HCT116 (cell line): ENCODE measurements around the gene SAMHD1. TPM values are rescaled to one million over a fixed set of nuclear protein-coding genes. Genes with fewer than 3 reads are reported as not detected.
A peak's percentile ranks its signal among the peaks of the same experiment; 100 is the strongest.

Experiments used
- ATAC-seq: fragments of 200-7000 bp; cut with Tn5 transposase; 2 replicates; pipeline ENCODE4 v1.9.1; 2020; ENCODE audit warnings: mild to moderate bottlenecking, moderate library complexity
- BruUV-seq: library from RNA; stranded (reverse); fragments of 400-500 nt; replicated peaks from 2 replicates; lab custom pipeline; 2021; lab: Mats Ljungman, UMichigan
- CTCF ChIA-PET: fragments of 300-600 bp; sonication (Branson Sonifier 250); formaldehyde crosslinking; loops from one replicate; lab custom pipeline; 2021; ENCODE audit warnings: antibody characterized with exemption; lab: Charles Lee
- POLR2A ChIA-PET: fragments of 300-600, 350-600 bp; sonication (Branson Sonifier 250); formaldehyde crosslinking; loops from one replicate; lab custom pipeline; 2021; ENCODE audit warnings: antibody characterized with exemption; lab: Charles Lee
- RAD21 ChIA-PET, 2 experiments: fragments of 300-600 bp; sonication (Branson Sonifier 250); formaldehyde crosslinking; loops; one replicate each; lab custom pipeline; 2023; ENCODE audit warnings: low total read pairs in 2 of 2; ENCODE audit not compliant: uncharacterized antibody in 2 of 2, unreplicated experiment in 2 of 2, low non-redundant PET in 1 of 2; lab: Charles Lee
- DNase-seq: peaks from one replicate; pipeline ENCODE4 v3.0.0-alpha.2; 2010; ENCODE audit warnings: low read depth, low spot score
- H2AFZ ChIP-seq: fragments of 200-600 bp; shearing (Covaris generic), sonication (generic); 2 replicates; pipeline ENCODE4 v1.6.1; 2017; ENCODE audit warnings: low read depth, mixed run types, mixed read lengths, antibody characterized with exemption, low read length; ENCODE audit not compliant: poor library complexity, severe bottlenecking
- H3K27ac ChIP-seq: 2 replicates; pipeline ENCODE4 v1.5.1; 2012; ENCODE audit warnings: low read depth, low read length
- H3K27me3 ChIP-seq: fragments of 200-600 bp; sonication (generic); 2 replicates; pipeline ENCODE4 v1.6.1; 2016; ENCODE audit warnings: mixed run types, low read length, mixed read lengths; ENCODE audit not compliant: insufficient read depth
- H3K36me3 ChIP-seq, 2 experiments: fragments of 200-500 bp in 1 of 2; fragments of 200-600 bp in 1 of 2; sonication (Bioruptor generic) in 1 of 2; sonication (generic) in 1 of 2; 2 replicates each; pipeline versions ENCODE4 v1.5.1 to v1.6.1; 2014 to 2016; ENCODE audit warnings: low read length in 2 of 2, inconsistent platforms in 1 of 2, mixed read lengths in 1 of 2, mixed run types in 1 of 2; ENCODE audit not compliant: insufficient read depth in 2 of 2, control insufficient read depth in 1 of 2
- H3K4me1 ChIP-seq, 2 experiments: fragments of 200-600 bp in 1 of 2; sonication (generic) in 1 of 2; 2 replicates each; pipeline versions ENCODE4 v1.5.1 to v1.6.1; 2012 to 2017; ENCODE audit warnings: low read length in 2 of 2, inconsistent platforms in 1 of 2, mild to moderate bottlenecking in 1 of 2, mixed read lengths in 1 of 2, mixed run types in 1 of 2, moderate library complexity in 1 of 2; ENCODE audit not compliant: insufficient read depth in 2 of 2, control insufficient read depth in 1 of 2
- H3K4me2 ChIP-seq: fragments of 200-600 bp; sonication (generic); 2 replicates; pipeline ENCODE4 v1.6.1; 2017; ENCODE audit warnings: mixed run types, low read length, mixed read lengths
- H3K4me3 ChIP-seq, 2 experiments: fragments of 200-600 bp in 1 of 2; sonication (generic) in 1 of 2; replicated peaks in 1 of 2; 2 replicates each; pipeline ENCODE4 v1.5.1; 2011 to 2016; ENCODE audit warnings: low read length in 2 of 2, control low read depth in 1 of 2, low read depth in 1 of 2, mild to moderate bottlenecking in 1 of 2, mixed read lengths in 1 of 2, mixed run types in 1 of 2
- H3K79me2 ChIP-seq: fragments of 200-600 bp; sonication (generic); 2 replicates; pipeline ENCODE4 v1.6.1; 2017; ENCODE audit warnings: mild to moderate bottlenecking, mixed run types, low read length, moderate library complexity, mixed read lengths; ENCODE audit not compliant: insufficient read depth
- H3K9ac ChIP-seq: fragments of 200-600 bp; sonication (generic); 2 replicates; pipeline ENCODE4 v1.6.1; 2016; ENCODE audit warnings: low read length, mixed read lengths
- H3K9me2 ChIP-seq: fragments of 200-600 bp; sonication (generic), shearing (Covaris generic); 2 replicates; pipeline ENCODE4 v1.6.1; 2017; ENCODE audit warnings: mixed run types, mild to moderate bottlenecking, moderate library complexity; ENCODE audit not compliant: insufficient read depth
- H3K9me3 ChIP-seq, 2 experiments: fragments of 200-500 bp in 1 of 2; fragments of 200-600 bp in 1 of 2; sonication (Bioruptor generic) in 1 of 2; sonication (generic) in 1 of 2; 2 replicates each; pipeline ENCODE4 v1.6.1; 2014 to 2017; ENCODE audit warnings: low read length in 2 of 2, mixed read lengths in 2 of 2, inconsistent platforms in 1 of 2, low read depth in 1 of 2, mild to moderate bottlenecking in 1 of 2, mixed run types in 1 of 2, moderate library complexity in 1 of 2; ENCODE audit not compliant: control insufficient read depth in 1 of 2, insufficient read depth in 1 of 2
- H4K20me1 ChIP-seq: fragments of 200-600 bp; sonication (generic), shearing (Covaris generic); 2 replicates; pipeline ENCODE4 v1.6.1; 2017; ENCODE audit warnings: mixed run types, mild to moderate bottlenecking, moderate library complexity; ENCODE audit not compliant: insufficient read depth
- CBX3 ChIP-seq: IDR thresholded peaks from 2 replicates; pipeline ENCODE4 v1.6.1; 2012; ENCODE audit warnings: low read depth
- CEBPB ChIP-seq: IDR thresholded peaks from 2 replicates; pipeline ENCODE4 v1.6.1; 2012; ENCODE audit warnings: low read depth
- EZH2phosphoT487 ChIP-seq: fragments of 200-600 bp; IDR thresholded peaks from 2 replicates; pipeline ENCODE4 v1.6.1; 2018; ENCODE audit warnings: antibody characterized with exemption, borderline replicate concordance
- JUND ChIP-seq: IDR thresholded peaks from 2 replicates; pipeline ENCODE4 v1.6.1; 2012
- POLR2A ChIP-seq: IDR thresholded peaks from 2 replicates; pipeline ENCODE4 v1.7.0; 2011; ENCODE audit warnings: borderline replicate concordance; ENCODE audit not compliant: insufficient read depth, insufficient read length; ENCODE audit errors: extremely low read depth
- TCF7L2 ChIP-seq: IDR thresholded peaks from 2 replicates; pipeline ENCODE4 v1.7.0; 2011; ENCODE audit warnings: borderline replicate concordance, inconsistent platforms; ENCODE audit not compliant: insufficient read depth, insufficient read length; ENCODE audit errors: extremely low read depth
- YY1 ChIP-seq: IDR thresholded peaks from 2 replicates; pipeline ENCODE4 v1.6.1; 2011; ENCODE audit warnings: low read length, low read depth, moderate library complexity, mild to moderate bottlenecking; ENCODE audit not compliant: insufficient replicate concordance; ENCODE audit errors: extremely low read depth
- intact Hi-C: fragments of 100-400 bp; cut with micrococcal nuclease; formaldehyde crosslinking; loops from 2 replicates; pipeline ENCODE4 v1.10.0; 2022
- total RNA-seq: library from RNA; stranded (reverse); gene quantifications from one replicate; pipeline ENCODE4 v1.2.1, GENCODE V29; 2021; ENCODE audit not compliant: unreplicated experiment
- TF ChIP-seq, protein P1 (sequence below): IDR thresholded peaks from 2 replicates; pipeline ENCODE4 v1.6.1; 2012; ENCODE audit warnings: low read depth
- TF ChIP-seq, protein P2 (sequence below), 3 experiments: fragments of 200-600 bp in 1 of 3; sonication (generic) in 1 of 3; IDR thresholded peaks in 2 of 3; conservative IDR thresholded peaks in 1 of 3; 2 replicates each; pipeline ENCODE4 v1.5.1; 2012 to 2017; ENCODE audit warnings: low read depth in 2 of 3, low read length in 2 of 3, antibody characterized with exemption in 1 of 3, borderline replicate concordance in 1 of 3, control low read depth in 1 of 3, mild to moderate bottlenecking in 1 of 3, mixed read lengths in 1 of 3, mixed run types in 1 of 3, moderate library complexity in 1 of 3; ENCODE audit not compliant: insufficient read depth in 1 of 3

SAMHD1 gene
- total RNA-seq, 1 experiment from 2014 or later, result 21.4 TPM

- TF ChIP-seq, protein P1, sequence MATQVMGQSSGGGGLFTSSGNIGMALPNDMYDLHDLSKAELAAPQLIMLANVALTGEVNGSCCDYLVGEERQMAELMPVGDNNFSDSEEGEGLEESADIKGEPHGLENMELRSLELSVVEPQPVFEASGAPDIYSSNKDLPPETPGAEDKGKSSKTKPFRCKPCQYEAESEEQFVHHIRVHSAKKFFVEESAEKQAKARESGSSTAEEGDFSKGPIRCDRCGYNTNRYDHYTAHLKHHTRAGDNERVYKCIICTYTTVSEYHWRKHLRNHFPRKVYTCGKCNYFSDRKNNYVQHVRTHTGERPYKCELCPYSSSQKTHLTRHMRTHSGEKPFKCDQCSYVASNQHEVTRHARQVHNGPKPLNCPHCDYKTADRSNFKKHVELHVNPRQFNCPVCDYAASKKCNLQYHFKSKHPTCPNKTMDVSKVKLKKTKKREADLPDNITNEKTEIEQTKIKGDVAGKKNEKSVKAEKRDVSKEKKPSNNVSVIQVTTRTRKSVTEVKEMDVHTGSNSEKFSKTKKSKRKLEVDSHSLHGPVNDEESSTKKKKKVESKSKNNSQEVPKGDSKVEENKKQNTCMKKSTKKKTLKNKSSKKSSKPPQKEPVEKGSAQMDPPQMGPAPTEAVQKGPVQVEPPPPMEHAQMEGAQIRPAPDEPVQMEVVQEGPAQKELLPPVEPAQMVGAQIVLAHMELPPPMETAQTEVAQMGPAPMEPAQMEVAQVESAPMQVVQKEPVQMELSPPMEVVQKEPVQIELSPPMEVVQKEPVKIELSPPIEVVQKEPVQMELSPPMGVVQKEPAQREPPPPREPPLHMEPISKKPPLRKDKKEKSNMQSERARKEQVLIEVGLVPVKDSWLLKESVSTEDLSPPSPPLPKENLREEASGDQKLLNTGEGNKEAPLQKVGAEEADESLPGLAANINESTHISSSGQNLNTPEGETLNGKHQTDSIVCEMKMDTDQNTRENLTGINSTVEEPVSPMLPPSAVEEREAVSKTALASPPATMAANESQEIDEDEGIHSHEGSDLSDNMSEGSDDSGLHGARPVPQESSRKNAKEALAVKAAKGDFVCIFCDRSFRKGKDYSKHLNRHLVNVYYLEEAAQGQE, result no peak
- no peak for TF ChIP-seq POLR2A
- no peak for TF ChIP-seq CBX3
- TF ChIP-seq YY1, result no peak
Observed at GRCh38 chr20:36855241-36855657, 96.3 kb downstream of the SAMHD1 start (continued).

DNA sequence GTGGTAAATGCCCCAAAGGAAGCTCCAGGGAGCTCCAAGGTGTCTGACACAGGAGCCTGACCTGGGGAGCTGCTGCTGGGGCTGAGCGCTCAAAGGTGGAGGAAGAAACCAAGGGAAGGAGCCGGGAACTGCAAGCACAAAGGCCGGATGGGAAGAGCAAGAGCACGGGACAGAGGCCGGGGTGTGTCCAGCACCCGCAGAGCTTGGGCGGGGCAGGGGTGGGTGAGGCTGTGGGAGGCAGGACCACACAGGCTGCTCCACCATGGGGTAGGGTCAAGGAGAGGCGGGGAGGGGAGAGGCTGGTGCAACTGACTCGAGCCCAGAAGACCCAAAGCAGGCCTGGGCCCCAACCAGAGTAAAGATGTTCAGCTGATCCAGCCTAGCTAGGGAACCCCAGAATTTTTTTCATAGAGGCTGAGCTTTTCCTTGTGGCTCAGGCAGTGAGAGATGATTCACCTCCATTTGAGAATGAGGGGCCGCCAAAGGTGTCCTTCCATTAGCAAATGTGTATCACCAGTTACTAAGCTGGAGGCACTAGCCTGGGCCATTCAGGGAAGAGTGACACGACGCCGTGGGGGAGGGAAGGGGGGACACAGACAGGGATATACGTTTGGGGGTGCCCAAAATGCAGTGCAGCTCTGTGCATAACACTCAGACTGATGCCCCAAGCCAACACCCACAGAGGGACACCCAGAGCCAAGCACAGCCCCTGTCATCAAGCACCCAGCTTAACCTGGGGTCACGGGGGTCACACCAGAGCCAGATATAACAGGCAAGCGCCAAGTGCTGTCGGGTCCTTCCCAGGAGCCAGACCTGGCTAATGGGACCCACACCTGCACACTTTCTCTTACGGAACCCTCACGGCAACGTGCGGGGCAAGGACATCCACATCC, 96.9 kb downstream of the SAMHD1 start:
- Histone ChIP-seq H3K4me1 (peaks cover 10 to 41% of the 10 kb centered on the region in 2 experiments; a peak in 3 of 4 replicates), H2AFZ (no peak overlapping the region), H3K9me3 (no peaks in the 10 kb centered on the region), H3K36me3 (no peaks in the 10 kb centered on the region), H3K79me2 (peaks cover 37% of the 10 kb centered on the region; the same call in 1 of the 2 replicates), H3K4me2 (peak overlapping the region; percentile 37), H3K9me2 (no peaks in the 10 kb centered on the region), H3K27ac (no peak overlapping the region), H3K9ac (no peak overlapping the region), H3K4me3 (no peak overlapping the region), H4K20me1 (no peaks in the 10 kb centered on the region), H3K27me3 (no peaks in the 10 kb centered on the region)
- no peak for DNase-seq
- ChIA-PET CTCF (interaction anchor here (1.9 kb wide), 1 partner anchor 18 kb away, joined by 7 read pairs; no protein-coding TSS in a partner anchor), POLR2A (no interaction called here), RAD21 (no interaction called here)
- no TSS peak for BruUV-seq
- TF ChIP-seq TCF7L2, result no peak
- TF ChIP-seq, protein P1, result no peak
- TF ChIP-seq, protein P2, sequence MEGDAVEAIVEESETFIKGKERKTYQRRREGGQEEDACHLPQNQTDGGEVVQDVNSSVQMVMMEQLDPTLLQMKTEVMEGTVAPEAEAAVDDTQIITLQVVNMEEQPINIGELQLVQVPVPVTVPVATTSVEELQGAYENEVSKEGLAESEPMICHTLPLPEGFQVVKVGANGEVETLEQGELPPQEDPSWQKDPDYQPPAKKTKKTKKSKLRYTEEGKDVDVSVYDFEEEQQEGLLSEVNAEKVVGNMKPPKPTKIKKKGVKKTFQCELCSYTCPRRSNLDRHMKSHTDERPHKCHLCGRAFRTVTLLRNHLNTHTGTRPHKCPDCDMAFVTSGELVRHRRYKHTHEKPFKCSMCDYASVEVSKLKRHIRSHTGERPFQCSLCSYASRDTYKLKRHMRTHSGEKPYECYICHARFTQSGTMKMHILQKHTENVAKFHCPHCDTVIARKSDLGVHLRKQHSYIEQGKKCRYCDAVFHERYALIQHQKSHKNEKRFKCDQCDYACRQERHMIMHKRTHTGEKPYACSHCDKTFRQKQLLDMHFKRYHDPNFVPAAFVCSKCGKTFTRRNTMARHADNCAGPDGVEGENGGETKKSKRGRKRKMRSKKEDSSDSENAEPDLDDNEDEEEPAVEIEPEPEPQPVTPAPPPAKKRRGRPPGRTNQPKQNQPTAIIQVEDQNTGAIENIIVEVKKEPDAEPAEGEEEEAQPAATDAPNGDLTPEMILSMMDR (IDR thresholded peaks at IDR 0.05 in 2 of 3, conservative IDR thresholded peaks at IDR 0.05 in 1 of 3; ENCODE audit: borderline replicate concordance in 1 of 3, insufficient read depth in 1 of 3, low read depth in 2 of 3, low read length in 2 of 3), result no peak
- TF ChIP-seq CBX3, result no peak
- TF ChIP-seq JUND, result no peak
- TF ChIP-seq YY1, result no peak
- TF ChIP-seq CEBPB, result no peak
- no peak for TF ChIP-seq EZH2phosphoT487
- intact Hi-C loops, result no loop called here
- peak; percentile 61 for ATAC-seq
